GM21786 (cell line): ENCODE data around the gene NPEPL1.

Experiments used
- ATAC-seq: cut with Tn5 transposase; IDR thresholded peaks from one replicate; pipeline ENCODE4 v1.9.1; 2021; ENCODE audit not compliant: unreplicated experiment

Gene NPEPL1

DNA sequence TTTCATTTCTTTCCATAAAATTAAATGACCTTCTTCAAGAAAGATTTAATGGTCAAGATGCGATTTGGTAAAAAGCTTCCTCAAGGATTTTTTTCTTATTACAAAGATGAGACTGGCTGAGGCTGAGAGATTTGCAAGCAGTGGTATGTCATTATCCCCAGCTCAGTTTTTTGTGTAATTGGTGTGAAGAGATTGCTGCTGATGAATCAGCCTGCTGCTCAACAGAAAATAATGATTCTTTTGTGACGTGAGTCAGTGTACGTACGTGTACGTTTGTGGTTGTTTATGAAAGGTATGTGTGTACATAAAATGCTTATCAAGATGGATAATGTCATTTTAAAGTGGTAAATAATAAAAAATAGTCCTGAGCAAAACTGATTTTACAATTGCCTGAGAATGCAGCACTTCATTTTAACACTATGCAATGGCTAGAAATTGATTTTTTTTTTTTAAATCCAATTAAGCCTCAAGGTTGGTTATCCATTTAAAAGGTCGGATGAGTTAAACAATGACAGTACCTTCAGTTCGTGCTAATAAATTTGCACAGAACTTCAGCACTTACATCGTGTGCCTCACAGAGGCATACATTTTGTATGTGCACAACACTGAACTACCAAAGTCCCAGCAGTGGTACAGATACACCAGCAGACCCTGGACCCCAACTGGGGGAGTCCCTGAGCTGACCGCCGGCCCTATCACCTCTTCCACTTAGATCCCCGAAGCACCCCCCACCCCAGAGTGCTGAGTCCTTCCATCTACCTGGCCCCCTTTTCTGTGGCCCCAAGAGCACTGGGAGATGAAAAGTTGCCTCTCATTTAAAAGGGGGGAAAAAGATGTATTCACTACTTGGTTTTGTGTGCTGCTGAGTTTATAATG, 9.7 kb upstream of the NPEPL1 start:
- ATAC-seq: no peak

DNA sequence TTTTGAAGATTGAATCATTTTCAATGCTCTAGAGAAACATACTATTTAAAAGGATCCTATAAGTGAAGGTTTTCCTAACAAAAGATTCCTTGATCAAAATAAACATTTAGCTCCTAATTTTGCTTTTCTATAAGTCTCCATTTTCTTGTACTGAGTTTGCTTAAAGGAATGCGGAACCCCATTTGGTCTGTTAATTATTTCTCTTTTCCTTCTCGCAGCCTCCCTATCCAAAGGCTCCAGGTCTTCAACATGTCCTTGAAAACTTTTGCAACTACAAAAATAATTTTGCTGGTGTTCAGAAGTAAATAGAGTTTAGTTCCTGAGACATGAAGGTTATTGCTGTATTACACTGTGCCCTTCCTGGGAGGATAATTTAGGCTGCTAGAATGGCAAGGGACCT, 8.3 kb upstream of the NPEPL1 start:
- ATAC-seq: no peak

DNA sequence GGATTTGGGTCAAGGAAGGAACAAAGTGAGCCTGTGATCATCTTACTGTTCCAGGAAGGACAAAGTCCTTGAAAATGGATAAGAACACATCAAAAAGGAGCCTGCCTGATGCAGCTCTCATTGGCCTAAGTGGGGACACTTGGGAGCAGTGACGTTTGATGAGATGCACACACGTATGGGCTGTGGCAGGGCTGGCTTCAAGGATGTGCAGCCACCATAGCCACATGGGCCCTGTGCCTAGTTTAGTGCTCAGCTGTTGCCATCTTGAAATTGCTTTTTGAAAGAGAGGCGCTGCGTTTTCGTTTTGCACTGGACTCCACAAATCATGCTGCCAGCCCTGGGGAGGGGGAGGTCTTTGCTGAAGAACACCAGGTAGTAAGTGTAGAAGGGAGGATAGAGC, 6.6 kb upstream of the NPEPL1 start:
- no peak for ATAC-seq

DNA sequence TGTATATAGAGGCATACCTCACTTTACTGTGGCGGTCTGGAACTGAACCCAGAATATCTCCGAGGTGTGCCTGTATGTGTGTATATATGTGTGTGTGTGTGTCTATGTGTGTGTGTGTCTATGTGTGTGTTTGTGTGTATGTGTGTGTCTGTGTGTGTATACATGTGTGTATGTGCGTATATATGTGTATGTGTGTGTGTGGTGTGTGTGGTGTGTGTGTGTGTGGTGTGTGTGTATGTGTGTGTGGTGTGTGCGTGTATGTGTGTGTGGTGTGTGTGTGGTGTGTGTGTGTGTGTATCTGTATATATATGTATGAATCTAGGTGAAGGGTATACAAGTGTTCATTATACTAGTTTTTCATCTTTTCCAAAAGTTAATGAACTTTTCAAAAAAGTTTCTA, 4.2 kb upstream of the NPEPL1 start:
- ATAC-seq: no peak

DNA sequence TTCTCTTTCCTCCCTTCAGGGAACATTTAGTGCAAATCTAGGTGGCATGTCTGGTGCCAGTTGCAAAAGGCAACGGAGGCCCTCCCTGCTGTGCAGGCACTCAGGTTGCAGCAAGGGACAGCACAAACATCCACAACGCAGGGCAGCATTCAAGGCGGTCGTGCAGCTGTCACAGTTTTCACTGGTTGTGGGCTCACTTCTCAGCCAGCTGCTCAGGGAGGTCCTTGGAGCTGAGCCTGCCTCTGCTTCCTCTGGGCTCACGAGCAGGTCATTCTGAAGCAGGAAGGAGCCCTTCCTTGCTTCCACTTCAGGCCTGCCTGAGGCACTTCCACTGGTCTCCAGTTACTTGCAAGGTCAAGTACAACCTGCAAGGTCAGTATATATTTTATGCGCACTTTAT, 3.8 kb upstream of the NPEPL1 start:
- ATAC-seq: no peak

DNA sequence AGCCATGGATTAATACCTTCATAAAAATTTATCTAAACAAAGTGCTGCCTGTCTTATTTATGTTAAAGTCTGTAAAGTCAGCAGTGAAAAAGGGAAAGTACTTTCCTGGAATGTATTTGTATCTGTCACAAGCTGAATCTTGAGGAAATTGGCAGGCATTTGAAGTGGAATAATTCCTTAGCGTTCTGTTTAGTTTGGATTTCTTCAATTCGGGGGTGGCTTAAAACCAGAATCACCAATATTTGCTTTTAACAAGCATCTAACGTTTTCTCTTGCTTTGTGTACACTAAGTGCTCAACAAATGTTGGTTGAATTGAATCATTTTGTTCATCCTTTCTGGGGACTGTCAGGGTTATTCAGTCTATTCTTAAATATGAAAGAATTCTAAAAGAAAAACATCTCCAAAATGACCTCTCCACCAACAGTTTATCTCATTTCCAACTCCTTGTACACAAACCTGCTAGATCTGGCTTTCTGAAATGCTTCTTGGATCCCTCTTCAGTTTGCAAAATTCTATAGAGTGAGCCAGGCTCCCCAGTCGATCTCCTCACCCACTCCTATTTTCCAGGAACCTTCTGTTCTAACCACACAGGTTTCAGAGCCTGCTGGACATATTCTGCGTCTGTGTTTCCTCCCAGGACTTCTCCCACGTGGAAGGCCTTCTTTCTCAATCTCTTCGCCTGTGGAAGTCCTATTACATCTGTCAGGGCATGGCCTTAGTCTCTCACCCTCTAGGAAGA, 2.0 kb upstream of the NPEPL1 start:
- ATAC-seq: no peak

DNA sequence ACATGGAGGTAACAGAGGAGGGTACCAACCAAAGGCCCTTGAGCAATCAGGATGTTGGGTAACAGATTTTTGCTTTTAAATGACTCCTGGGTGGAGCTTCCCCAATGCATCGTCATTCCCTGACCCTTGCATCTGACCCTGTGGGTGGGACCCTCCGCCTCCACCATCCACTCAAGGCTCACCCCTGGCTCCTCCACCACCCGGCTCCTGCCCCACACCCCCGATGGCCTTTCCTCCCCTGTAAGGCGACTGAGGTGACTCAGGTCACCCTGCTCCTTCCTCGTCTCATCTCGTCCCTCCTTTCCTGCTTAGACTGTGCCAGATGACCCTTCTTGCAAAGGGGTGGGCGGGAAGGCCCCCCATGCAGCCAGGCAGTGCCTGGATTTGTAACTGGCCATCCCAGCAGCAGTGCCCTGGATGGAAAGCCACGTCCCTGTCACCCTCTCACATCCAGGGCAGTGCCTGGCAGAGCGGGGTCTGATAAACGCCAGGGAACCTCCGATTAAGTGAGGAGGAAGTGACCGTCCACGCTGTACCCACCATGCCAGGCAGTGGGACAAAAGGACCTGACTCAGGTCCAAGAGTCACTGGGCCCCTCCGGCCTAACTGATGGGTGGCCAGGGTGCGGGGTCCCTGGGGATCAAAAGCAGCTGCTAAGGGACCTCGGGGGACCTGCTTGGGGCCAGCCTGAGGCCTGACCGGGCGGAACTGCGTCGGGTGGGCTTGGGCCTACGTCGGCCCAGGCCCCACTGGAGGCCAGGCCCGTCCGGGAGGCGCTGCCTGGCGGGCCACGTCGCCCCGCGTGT, 624 bp upstream of the NPEPL1 start:
- ATAC-seq: no peak

DNA sequence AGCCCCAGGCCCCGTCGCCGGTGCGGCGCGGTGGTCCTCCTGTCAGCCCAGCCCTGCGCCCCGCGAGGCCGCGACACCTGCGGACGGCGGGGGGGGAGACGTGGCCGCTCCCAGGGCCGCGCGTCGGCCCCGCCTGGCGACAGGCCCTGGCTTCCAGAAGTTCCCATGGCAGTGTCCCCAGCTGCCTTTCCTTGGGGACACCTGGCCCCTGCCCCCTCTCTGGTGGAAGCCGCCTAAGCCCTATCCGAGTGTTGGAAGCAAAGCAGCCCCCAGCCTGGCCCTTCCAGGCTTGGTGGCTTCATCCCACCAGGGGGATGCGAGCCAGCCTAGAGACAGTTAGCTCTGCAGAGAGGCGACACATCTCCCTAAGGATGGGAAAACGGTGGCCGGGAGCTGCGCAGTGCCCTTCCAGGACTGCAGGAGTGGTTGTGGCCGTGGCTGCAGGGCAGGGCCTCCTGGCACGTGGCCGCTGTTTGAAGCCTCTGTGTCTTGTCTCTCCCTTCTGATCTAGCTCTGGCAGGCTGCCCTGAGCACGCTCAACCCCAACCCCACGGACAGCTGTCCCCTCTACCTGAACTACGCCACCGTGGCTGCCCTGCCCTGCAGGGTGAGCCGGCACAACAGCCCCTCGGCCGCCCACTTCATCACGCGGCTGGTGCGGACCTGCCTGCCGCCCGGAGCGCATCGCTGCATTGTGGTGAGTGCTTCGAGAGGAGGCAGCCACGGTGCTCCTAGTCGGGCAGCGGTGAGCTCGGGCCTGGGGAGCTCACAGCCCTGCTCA, 816 bp downstream of the NPEPL1 start:
- ATAC-seq: peak; percentile 27

DNA sequence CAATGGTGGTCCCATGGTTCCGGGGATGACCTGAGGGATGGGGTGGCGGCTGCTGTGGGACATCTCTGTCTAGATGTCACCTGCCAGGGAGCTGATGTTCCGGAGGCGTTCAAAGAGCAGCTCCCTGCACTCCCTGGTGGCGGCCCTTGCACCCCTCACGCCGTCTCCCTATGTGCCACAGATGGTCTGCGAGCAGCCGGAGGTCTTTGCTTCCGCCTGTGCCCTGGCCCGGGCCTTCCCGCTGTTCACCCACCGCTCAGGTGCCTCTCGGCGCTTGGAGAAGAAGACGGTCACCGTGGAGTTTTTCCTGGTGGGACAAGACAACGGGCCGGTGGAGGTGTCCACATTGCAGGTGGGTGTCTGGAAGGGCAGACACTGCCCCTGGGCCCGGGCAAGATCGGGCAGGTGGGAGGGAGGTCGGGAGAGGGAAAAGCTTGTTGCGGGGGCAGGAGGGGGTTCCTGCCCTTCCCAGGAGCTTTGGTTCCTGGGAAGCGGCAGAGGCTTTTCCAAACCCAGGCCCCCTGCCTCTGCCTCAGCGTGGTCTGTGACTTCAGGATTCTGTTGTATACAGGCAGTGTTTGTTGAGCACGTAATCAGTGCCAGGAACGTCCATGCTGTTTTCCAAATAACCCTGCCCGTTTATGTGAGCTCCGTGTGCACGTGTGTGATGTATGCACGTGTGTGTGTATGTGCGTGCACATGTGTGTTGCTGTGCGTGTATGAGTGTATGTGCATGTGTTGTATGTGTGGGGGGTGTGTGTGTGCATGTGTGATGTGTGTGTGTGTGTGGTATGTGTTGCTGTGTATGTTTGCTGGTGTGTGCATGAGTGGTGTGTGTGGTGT, 1.9 kb downstream of the NPEPL1 start:
- ATAC-seq: no peak

DNA sequence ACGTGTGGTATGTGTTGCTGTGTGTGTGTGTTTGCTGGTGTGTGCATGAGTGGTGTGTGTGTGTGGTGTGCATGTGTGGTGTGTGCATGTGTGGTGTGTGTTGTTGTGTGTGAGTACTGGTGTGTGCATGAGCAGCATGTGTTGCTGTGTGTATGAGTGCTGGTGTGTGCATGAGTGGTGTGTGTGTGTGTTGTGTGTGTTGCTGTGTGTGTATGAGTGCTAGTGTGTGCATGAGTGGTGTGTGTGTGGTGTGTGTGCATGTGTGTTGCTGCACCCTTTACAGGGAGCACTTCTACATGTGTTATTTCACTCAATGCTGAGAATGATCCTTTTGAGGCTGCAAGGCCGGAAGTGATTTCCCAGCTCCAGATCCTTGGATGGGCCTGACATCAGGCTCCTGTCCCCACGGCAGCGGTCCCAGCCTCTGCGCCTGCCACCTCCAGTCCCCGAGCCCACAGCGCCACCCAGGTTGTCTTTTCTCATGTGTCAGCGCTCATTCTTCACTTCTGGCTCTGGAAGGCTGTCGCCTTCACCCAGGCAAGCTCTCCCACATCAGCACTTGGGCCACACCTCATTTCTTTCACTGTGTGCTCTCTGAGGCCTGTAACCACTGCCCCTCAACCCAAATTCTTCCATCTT, 2.6 kb downstream of the NPEPL1 start:
- no peak for ATAC-seq

DNA sequence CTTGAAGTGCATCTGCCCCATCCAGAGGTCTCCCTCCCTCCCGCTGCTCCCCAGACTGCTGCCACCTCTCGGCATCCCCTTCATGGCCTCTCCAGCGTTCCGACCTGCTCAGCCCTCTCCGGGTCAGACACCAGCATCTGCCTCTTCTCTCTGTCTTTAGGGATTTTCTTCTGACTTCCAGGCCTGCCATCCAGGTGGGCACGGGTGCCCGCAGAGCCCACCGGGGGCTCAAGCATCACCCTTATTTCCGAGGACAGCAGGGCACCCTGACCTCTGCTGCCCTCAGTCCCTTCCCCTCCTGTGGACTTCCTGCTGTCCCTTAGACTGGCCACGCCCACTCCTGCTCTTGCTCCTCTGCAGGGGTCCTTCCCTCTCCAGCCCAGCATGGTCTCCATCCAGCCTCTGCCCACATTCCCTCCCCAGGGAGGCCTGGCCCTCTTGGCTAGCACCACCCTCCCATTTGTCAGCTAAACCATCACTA, 3.3 kb downstream of the NPEPL1 start:
- ATAC-seq: no peak

DNA sequence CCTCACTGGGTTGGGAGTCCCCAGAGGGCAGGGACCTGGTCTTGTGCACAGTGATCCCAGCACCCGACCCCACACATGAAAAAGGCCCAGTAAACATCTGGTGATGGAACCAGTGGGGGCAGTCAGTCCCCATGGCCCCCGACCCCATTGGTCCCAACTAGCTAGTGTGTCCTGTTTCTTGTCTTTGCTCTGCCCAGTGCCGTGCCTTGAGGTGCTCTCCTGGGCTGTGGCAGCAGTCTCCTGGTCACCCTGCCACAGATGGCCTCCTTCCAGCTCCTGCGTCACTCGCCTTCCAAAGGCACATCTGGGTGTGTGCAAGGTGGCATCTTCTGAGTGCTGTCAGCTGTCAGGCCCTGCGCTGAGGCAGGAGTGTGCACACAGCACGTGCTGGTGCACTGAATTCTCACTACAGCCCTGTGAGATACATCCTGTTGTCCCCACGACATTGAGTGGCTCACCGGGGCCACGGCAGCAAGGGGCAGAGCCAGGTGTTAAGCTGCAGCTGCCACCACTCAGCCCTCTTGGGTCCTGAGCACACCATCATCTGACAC, 3.9 kb downstream of the NPEPL1 start:
- no peak for ATAC-seq

DNA sequence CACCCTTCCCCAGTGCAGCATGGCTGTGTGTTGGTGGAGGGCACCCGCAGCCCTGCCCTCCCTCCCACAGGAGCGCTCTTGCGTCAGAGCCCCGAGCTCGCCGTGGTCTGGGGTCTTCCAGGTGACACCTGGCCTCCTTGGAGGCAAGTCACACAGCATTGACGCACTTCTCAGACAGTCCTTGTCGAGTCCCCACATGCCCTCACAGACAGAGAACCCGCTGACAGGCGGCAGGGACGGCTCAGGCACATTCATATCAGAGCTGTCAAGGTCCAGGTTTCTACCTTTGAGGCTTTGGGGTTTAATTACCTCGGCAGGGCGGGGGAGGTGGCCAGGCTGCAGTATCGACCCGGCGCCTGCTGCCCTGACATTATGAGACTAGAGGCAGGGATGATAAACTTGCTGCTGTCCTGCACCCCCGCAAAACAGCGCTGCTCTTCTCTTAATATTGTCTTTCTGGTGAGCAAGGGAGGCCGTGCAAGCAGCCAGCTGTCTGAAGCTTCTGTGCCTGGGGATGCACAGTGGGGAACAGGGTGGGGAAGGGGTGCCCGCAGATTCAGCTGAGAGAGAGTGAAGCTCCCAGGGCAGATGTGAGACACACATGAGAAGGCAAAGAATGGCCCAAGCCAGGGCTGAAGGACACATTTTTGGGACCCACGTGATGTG, 4.7 kb downstream of the NPEPL1 start:
- ATAC-seq: no peak

DNA sequence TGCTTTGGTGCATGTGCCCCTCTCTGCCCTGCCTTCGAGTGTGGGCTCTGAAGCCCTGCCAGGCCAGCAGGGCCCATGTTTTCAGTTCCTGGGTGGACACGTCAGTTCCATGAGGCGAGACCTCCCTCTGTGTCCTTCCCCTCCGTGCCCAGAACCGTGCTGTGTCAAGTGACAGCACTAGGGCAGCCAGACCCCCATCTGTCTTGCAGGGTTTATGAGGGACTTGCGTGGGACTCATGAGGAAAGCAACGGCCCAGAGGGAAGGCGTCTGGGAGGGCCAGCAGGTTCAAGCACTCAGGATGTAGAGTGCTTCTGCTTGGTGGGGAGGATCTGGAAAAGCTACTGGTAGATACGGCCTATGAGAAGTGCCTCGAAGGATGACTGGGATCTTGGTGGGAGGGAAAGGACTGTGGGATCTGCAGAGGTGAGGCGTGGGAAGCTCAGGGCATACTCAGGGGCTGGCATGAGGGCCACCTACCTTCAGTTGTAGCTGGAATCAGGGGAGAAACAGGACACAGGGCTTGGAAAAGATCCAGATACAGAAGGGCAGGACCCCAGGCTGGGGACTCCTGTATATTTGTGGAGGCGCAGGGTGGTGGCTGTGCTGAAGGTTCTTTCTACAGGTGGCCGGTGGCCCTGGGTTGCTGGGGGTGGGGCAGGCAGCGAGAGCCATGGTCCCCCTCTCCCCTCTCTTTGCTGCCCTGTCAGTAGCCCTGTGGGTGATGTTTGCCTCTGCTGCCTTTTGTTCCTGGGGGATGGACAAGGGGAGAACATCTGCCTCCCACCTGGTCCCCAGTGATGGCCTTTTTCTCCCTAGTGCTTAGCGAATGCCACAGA, 5.5 kb downstream of the NPEPL1 start:
- no peak for ATAC-seq

DNA sequence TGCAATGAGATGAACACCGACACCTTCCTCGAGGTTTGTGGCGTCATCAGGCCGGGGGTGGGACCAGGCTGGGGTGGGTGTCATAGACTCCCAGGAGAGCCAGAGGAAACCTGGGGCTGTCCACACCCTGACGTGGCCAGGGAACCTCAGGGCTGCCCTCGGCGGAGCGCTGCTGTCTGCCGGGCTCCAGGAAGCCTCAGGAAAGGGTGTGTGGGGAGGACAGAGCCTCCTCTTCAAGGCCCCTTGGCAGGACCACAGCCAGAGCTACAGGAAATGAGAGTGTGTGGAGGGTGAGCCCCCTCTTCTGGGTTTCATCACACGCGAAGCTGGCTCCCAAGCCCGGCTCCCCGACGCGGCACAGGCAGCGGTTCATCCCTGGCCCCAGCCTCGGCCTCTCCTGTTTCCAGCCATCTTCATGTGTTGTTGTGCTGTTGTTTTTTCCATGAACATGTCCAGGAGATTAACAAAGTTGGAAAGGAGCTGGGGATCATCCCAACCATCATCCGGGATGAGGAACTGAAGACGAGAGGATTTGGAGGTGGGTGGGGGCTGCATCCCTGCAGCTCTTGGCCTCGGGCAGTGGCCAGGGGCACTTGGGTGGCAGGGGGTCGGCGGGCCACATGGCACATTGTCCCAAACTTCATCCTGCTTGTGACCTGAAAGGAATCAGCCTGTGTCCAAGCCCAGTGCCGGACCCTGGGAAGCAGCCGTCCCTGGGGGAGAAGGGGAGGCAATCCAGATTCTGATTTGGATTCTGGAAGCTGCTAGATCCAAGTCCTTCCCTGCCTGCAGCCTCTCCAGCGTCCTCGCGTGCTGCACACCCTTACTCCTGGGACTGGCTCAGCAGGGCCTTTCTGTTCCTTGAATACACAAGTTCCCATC, 6.4 kb downstream of the NPEPL1 start:
- ATAC-seq: no peak

DNA sequence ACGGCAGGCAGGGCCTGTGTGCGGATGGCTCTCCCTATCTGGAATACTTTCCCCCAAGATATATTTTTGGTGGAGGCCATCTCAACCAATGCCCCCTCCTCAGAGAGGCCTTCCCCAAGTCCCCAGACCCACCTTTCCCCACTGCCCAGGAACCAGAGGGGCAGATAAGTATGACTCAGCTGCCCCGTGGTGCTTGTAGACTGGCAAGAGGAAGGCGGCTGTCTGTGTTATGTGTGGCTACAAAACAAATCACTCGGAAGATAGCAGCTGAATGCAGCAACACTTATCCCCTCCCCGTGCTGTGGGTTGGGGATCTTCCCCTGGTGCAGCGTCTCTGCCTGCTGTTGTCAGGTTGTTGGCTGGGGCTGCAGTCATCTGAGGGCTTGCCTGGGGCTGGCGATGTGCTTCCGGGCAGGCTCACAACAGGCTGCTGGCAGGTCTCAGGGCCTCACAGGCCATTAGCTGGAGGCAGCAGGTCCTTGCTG, 7.1 kb downstream of the NPEPL1 start:
- ATAC-seq: no peak
